Stimulated activated CD8-positive, alpha-beta memory T cell treated with anti-CD3 and anti-CD28 coated beads, Interleukin-12 subunit alpha, Interleukin-12 subunit beta, amount 100 ng/mL, for 24 hours (primary cell): ENCODE data around the gene TXLNB.

Source experiments
- DNase-seq: peaks from one replicate; pipeline ENCODE4 v3.0.0-alpha.2; 2020; ENCODE audit errors: extremely low read depth

TXLNB gene

GRCh38 chr6:139271056-139271455, 20.7 kb downstream of the TXLNB start:
- no peak for DNase-seq

GRCh38 chr6:139270249-139270648, 21.5 kb downstream of the TXLNB start:
- no peak for DNase-seq

- DNase-seq = no peak
These were observed 26.1 kb downstream of the TXLNB start for GRCh38 chr6:139265512-139266190.

- no peak for DNase-seq
These were observed 29.1 kb downstream of the TXLNB start for GRCh38 chr6:139262519-139263300.

GRCh38 chr6:139257821-139258398, 33.9 kb downstream of the TXLNB start:
- no peak for DNase-seq

GRCh38 chr6:139257291-139257690, 34.5 kb downstream of the TXLNB start:
- DNase-seq = no peak

GRCh38 chr6:139256087-139256486, 35.7 kb downstream of the TXLNB start:
- no peak for DNase-seq

- no peak for DNase-seq
These were observed 37.6 kb downstream of the TXLNB start for GRCh38 chr6:139254196-139254595.

- DNase-seq = no peak
These were observed 38.1 kb downstream of the TXLNB start for GRCh38 chr6:139253656-139254055.

GRCh38 chr6:139251691-139252390, 40.0 kb downstream of the TXLNB start:
- no peak for DNase-seq

GRCh38 chr6:139251045-139251690, 40.6 kb downstream of the TXLNB start:
- no peak for DNase-seq

- DNase-seq = no peak
These were observed 41.3 kb downstream of the TXLNB start for GRCh38 chr6:139250296-139251044.

GRCh38 chr6:139249395-139249794, 42.4 kb downstream of the TXLNB start:
- no peak for DNase-seq

GRCh38 chr6:139248911-139249310, 42.9 kb downstream of the TXLNB start:
- DNase-seq = no peak

- no peak for DNase-seq
These were observed 44.2 kb downstream of the TXLNB start for GRCh38 chr6:139247618-139248017.

- no peak for DNase-seq
These were observed 48.3 kb downstream of the TXLNB start for GRCh38 chr6:139243536-139243935.

GRCh38 chr6:139242457-139243240, 49.1 kb downstream of the TXLNB start:
- no peak for DNase-seq

- no peak for DNase-seq
These were observed 51.4 kb downstream of the TXLNB start for GRCh38 chr6:139240161-139241010.

GRCh38 chr6:139239064-139239463, 52.7 kb downstream of the TXLNB start:
- DNase-seq = no peak
